ENCODE data around the gene NFATC1. TPM values are rescaled to one million over a fixed set of nuclear protein-coding genes. Genes with fewer than 3 reads are reported as not detected.

The NFATC1 gene
- total RNA-seq, 2 experiments from 2014 or later = 36.9 to 37.1 TPM

DNA sequence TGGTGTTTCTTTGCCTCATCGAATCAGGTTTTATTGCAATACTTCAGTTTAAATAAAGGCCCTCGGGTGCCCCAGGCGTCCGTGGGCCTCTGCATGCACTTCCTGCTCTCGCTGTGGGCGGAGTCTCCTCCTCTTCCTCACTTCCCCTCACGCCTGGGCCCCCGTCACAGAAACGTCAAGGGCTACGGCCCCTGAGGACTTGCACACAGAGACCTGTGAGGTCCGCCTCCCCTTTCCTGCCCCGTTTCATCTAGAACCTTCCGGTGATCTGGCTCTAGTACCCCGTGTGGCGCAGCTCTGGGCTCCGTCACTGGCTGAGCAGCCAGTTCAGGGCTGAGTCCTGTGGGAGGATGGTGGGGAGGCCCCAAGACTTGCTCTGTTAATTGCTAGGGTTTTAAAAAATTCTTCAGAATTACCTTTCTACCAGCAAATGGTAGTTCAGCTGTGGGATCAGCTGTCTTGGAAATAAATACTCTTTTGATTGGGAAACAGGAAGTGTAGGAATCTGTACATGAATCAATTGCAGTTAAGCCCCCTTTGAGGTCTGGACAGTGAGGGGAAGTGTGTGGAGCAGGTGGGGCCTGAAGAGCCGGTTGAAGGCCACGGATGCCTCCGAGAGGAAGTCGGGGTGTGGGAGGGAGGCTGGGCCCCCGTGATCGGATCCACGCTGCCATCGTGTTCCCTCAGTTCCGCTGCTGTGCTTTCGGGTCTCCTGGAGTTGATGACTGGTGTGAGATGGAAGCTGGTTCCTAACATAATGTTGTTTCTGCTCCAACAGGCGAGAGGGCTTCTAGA is 10.2 kb downstream of the NFATC1 start:
- ChIA-PET POLR2A (no interaction called here), CTCF (interaction anchor here (0.9 to 2.2 kb wide), 6 partner anchors 10 to 117 kb away, joined by 3 to 8 read pairs (median 4); partner anchors contain the start of gene NFATC1)
- H3K4me1 Mint-ChIP-seq = peaks cover 54% of the 10 kb centered on the region
- H3K9me3 Mint-ChIP-seq = no peaks in the 10 kb centered on the region
- H3K27ac Mint-ChIP-seq = peak overlapping the region; percentile 94
- peaks cover 29% of the 10 kb centered on the region for H3K36me3 Mint-ChIP-seq (ENCODE audit: low read depth)
- DNase-seq = peak; percentile 91
- no peaks in the 10 kb centered on the region for H3K27me3 Mint-ChIP-seq
- peak overlapping the region; percentile 87 for H3K4me3 Mint-ChIP-seq

DNA sequence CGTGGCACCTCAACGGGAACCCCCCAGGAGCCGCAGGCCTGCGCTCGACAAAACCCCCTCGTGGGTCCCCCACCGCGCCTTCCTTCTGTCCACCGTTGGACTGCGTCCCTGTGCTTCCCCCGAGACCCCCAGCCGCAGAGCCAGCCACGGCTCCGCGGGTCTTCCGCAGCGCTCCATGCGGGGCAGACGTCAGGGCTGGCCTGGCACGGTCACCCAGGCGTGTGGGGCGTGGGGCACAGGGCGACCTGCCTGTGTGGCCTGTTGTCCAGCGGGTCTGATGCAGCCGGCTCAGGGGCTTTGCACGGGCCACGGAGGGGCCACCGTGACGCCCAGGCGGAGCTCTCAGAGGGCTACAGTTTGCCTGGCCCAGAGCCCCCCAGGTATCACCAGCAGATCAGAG is 11.0 kb downstream of the NFATC1 start:
- no peak overlapping the region for H3K27ac Mint-ChIP-seq
- H3K36me3 Mint-ChIP-seq (ENCODE audit: low read depth) = peaks cover 27% of the 10 kb centered on the region
- no peaks in the 10 kb centered on the region for H3K27me3 Mint-ChIP-seq
- H3K4me1 Mint-ChIP-seq = peaks cover 48% of the 10 kb centered on the region
- ChIA-PET POLR2A (no interaction called here), CTCF (interaction anchor here (1.5 to 2.2 kb wide), 3 partner anchors 10 to 116 kb away, joined by 4 to 8 read pairs (median 5); partner anchors contain the start of gene NFATC1)
- H3K9me3 Mint-ChIP-seq = no peaks in the 10 kb centered on the region
- H3K4me3 Mint-ChIP-seq = no peak overlapping the region
- no peak for DNase-seq

DNA sequence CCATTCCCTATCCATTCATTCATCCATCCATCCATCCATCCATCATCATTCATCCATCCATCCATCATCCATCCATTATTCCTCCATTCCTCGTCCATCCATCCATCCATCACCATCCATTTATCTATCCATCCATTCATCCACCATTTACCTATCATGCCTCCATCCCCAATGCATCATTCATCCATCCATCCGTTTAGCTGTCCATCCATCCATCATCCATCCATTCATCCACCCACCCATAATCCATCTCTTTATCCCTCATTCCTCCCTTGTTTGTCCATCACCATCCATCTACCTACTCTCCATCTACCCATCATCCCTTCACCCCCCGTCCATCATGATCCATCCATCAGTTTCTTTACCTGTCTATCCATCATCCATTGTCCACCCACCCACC is 13.6 kb downstream of the NFATC1 start:
- DNase-seq = no peak
- H3K4me1 Mint-ChIP-seq = peaks cover 25% of the 10 kb centered on the region
- no peaks in the 10 kb centered on the region for H3K9me3 Mint-ChIP-seq
- ChIA-PET POLR2A (no interaction called here), CTCF (no interaction called here)
- no peak overlapping the region for H3K27ac Mint-ChIP-seq
- H3K4me3 Mint-ChIP-seq = no peak overlapping the region
- no peaks in the 10 kb centered on the region for H3K27me3 Mint-ChIP-seq
- peaks cover 43% of the 10 kb centered on the region for H3K36me3 Mint-ChIP-seq (ENCODE audit: low read depth)

DNA sequence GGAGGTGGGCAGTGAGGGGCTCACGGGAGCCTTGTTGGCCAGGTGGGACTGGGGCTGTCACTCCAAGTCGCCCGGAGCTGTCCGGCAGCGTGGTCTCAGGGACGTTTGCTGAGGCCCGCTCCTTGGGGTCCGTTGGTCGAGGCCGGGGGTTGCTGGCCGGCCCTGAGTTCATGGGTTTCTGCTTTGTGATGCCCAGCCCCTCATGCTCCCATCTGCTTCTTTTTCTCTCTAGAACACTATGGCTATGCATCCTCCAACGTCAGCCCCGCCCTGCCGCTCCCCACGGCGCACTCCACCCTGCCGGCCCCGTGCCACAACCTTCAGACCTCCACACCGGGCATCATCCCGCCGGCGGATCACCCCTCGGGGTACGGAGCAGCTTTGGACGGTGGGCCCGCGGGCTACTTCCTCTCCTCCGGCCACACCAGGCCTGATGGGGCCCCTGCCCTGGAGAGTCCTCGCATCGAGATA is 14.5 kb downstream of the NFATC1 start:
- no peak for DNase-seq
- Mint-ChIP-seq H3K9me3 (no peaks in the 10 kb centered on the region), H3K27me3 (no peaks in the 10 kb centered on the region), H3K36me3 (ENCODE audit: low read depth) (peaks cover 44% of the 10 kb centered on the region), H3K4me1 (peaks cover 16% of the 10 kb centered on the region), H3K4me3 (no peak overlapping the region), H3K27ac (no peak overlapping the region)
- ChIA-PET CTCF (no interaction called here), POLR2A (no interaction called here)

DNA sequence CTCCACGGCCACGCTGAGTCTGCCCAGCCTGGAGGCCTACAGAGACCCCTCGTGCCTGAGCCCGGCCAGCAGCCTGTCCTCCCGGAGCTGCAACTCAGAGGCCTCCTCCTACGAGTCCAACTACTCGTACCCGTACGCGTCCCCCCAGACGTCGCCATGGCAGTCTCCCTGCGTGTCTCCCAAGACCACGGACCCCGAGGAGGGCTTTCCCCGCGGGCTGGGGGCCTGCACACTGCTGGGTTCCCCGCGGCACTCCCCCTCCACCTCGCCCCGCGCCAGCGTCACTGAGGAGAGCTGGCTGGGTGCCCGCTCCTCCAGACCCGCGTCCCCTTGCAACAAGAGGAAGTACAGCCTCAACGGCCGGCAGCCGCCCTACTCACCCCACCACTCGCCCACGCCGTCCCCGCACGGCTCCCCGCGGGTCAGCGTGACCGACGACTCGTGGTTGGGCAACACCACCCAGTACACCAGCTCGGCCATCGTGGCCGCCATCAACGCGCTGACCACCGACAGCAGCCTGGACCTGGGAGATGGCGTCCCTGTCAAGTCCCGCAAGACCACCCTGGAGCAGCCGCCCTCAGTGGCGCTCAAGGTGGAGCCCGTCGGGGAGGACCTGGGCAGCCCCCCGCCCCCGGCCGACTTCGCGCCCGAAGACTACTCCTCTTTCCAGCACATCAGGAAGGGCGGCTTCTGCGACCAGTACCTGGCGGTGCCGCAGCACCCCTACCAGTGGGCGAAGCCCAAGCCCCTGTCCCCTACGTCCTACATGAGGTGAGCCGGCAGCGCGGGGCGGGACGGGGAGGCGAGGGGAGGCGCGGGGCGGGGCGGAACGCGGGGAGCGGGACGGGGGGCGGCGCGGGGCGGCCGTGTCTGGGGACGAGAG is 15.2 kb downstream of the NFATC1 start:
- DNase-seq = no peak
- H3K4me3 Mint-ChIP-seq = no peak overlapping the region
- no peaks in the 10 kb centered on the region for H3K9me3 Mint-ChIP-seq
- H3K4me1 Mint-ChIP-seq = peaks cover 10% of the 10 kb centered on the region
- no peaks in the 10 kb centered on the region for H3K27me3 Mint-ChIP-seq
- POLR2A ChIA-PET = no interaction called here
- H3K27ac Mint-ChIP-seq = no peak overlapping the region
- CTCF ChIA-PET = no interaction called here
- H3K36me3 Mint-ChIP-seq (ENCODE audit: low read depth) = peaks cover 41% of the 10 kb centered on the region

DNA sequence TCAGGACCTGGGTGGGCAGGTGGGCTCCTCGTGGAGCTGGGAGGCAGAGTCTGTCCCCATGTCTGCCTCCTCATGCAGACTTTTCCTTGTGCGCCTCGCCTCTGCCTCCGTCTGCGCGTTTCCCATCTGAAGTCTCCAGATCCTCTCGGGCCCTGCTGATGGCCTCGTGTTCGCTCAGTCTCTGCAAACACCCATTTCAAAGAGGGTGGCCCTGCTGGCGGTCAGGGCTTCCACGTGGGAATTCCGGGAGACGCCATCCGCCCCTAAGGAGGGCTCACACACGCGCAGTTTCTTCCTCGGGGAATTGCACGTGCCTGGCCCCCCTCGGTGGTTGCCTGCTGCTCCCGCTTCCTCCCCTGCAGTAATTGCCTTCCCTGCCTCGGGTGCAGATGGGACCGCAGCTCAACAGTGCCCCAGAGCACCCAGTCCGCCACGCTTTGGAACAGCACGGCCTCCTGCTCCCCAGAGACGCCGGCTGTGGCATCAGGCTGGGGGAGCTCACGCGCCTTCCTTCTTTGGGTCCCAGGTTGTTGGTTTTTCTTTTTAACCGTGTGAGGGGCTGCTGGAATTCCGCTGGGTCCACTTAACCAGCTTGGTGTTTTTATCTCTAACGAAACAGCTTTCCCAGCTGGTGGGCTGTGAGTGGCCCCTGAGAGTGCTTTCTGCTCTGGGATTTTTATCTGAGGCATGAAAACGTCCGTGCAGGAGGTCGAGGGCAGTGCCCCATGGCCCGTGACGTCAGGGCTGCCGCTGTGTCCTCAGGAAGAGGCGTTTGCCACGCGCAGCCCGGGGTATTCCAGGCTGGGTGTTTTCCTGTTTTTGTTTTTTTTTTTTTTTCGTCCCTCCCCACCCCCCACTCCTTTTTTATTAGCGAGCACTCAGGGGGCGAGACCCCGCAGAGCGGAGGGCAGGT is 16.1 kb downstream of the NFATC1 start:
- DNase-seq = no peak
- Mint-ChIP-seq H3K9me3 (no peaks in the 10 kb centered on the region), H3K27ac (no peak overlapping the region), H3K36me3 (ENCODE audit: low read depth) (peaks cover 34% of the 10 kb centered on the region), H3K4me3 (no peak overlapping the region), H3K4me1 (peaks cover 5% of the 10 kb centered on the region), H3K27me3 (no peaks in the 10 kb centered on the region)
- POLR2A ChIA-PET = no interaction called here
- CTCF ChIA-PET = no interaction called here

DNA sequence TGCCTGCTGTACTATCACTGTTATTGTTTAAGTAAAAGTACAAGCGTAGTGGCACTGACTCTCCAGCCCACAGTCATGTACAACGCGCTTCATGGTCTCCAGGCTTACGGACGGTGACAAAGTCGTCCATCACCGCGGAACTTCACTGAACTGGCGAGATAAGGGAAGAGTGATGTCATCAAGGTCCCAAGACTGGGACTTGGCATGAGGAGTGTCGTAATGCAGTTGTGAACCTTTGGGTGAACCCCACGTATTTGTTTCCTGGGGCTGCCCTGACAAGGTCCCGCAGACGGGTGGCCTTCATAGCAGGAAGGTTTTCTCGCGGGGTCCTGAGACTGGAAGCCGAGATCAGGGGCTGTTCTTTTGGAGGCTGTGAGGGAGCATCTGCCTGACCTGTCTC is 17.3 kb downstream of the NFATC1 start:
- no peak for DNase-seq
- ChIA-PET POLR2A (no interaction called here), CTCF (no interaction called here)
- H3K36me3 Mint-ChIP-seq (ENCODE audit: low read depth) = peaks cover 32% of the 10 kb centered on the region
- peaks cover 2% of the 10 kb centered on the region for H3K4me1 Mint-ChIP-seq
- H3K27me3 Mint-ChIP-seq = no peaks in the 10 kb centered on the region
- H3K4me3 Mint-ChIP-seq = no peak overlapping the region
- H3K27ac Mint-ChIP-seq = no peak overlapping the region
- no peaks in the 10 kb centered on the region for H3K9me3 Mint-ChIP-seq

DNA sequence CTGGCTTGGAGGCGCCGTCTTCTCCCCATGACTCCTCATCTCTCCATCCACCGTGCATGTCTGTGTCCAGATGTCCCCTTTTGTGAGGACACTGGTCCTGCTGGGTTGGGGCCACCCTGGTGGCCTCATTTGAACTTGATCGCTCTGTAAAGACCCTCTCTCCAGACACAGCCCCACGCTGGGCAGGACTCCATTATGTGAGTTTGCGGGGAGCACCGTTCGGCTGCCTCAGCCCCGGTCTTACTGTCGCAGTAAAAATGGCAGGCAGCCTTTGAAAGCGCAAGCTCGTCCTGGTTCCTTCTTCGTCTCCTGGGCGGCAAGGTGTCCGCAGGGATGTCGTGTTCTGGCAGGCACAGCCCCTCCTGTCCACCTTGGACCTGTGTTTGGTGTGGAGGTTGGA is 17.7 kb downstream of the NFATC1 start:
- H3K4me3 Mint-ChIP-seq = no peak overlapping the region
- CTCF ChIA-PET = interaction anchor here (1.1 kb wide), 1 partner anchor 9 kb away, joined by 3 read pairs; no protein-coding TSS in a partner anchor
- POLR2A ChIA-PET = no interaction called here
- peaks cover 2% of the 10 kb centered on the region for H3K4me1 Mint-ChIP-seq
- no peak overlapping the region for H3K27ac Mint-ChIP-seq
- no peak for DNase-seq
- no peaks in the 10 kb centered on the region for H3K27me3 Mint-ChIP-seq
- H3K36me3 Mint-ChIP-seq (ENCODE audit: low read depth) = peaks cover 32% of the 10 kb centered on the region
- no peaks in the 10 kb centered on the region for H3K9me3 Mint-ChIP-seq

DNA sequence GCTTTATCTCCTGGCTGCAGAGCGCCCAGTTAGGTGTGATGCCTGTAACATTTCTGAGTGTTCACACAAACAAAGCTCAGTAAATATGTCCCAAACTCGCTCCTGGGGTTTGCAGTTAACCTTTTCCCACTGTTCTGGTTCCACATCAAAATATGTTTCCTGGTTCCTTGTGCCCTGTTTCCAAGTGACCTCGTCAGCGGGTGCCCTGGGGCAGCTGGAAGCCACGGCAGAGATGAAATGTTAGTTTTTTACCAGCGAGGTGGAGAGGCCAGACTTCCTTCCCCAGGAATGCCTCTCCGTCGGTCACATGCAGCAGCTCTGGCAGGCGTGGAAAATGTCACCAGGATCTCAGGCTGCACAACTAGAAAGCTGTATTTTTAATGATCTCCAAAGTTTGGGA is 18.2 kb downstream of the NFATC1 start:
- Mint-ChIP-seq H3K4me1 (peaks cover 2% of the 10 kb centered on the region), H3K36me3 (ENCODE audit: low read depth) (peaks cover 32% of the 10 kb centered on the region), H3K27ac (no peak overlapping the region), H3K4me3 (no peak overlapping the region), H3K9me3 (no peaks in the 10 kb centered on the region), H3K27me3 (no peaks in the 10 kb centered on the region)
- no peak for DNase-seq
- ChIA-PET POLR2A (no interaction called here), CTCF (interaction anchor here (0.9 to 1.1 kb wide), 2 partner anchors 9 to 12 kb away, joined by 3 read pairs; no protein-coding TSS in a partner anchor)

DNA sequence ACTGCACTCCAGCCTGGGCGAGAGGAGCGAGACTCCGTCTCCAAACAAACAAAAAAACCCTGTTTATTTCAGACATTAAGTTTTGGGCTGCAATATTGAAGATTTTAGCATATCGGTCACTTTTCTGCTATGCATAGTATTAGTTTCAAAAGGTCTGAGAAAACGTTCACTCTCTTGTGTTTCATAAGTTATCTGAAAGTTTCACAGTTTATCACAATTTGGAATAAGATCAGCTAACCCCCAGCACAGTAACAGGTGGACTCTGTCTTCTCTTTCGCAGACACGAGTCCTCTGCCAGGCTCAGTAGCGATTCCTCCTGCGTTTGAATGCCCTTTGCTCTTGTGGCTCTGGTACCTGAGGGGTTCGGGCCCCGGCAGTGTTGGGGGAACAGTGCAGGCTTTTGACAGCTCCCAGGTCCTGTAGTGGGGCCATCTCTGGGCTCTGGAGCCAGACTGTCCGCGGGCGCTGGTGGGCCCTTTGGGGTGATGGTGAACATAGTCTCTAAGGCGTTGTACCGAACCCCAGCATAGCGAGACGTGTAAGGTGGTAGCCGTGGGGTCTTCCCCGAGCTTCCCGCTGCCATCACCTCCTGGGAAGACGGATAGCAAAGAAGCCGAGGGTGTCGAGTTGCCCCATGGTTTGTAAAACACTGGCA is 20.4 kb downstream of the NFATC1 start:
- ChIA-PET CTCF (no interaction called here), POLR2A (no interaction called here)
- Mint-ChIP-seq H3K4me1 (peaks cover 2% of the 10 kb centered on the region), H3K9me3 (no peaks in the 10 kb centered on the region), H3K4me3 (no peak overlapping the region), H3K27ac (no peak overlapping the region), H3K36me3 (ENCODE audit: low read depth) (peaks cover 27% of the 10 kb centered on the region), H3K27me3 (no peaks in the 10 kb centered on the region)
- no peak for DNase-seq

DNA sequence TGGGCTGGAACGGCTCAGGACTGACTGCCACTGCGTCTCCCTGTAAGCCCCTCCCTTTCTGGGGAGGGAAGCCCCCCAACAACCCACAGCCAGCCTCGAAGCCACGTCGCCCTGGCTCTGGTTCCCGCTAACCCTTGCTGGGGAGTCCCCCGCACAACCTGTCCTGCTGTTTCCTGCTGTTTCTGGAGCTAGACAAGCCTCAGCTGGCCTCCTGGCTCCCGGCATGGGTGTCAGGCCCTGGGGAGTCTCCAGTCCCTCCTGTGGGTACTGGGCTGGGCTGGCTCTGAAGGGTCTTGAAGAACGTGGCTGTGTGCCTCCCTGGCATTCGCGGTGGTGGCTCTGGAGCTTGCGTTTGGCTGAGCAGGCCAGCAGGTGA is 20.9 kb downstream of the NFATC1 start:
- no peaks in the 10 kb centered on the region for H3K27me3 Mint-ChIP-seq
- H3K27ac Mint-ChIP-seq = no peak overlapping the region
- ChIA-PET POLR2A (no interaction called here), CTCF (no interaction called here)
- no peaks in the 10 kb centered on the region for H3K9me3 Mint-ChIP-seq
- DNase-seq = no peak
- peaks cover 27% of the 10 kb centered on the region for H3K36me3 Mint-ChIP-seq (ENCODE audit: low read depth)
- peaks cover 2% of the 10 kb centered on the region for H3K4me1 Mint-ChIP-seq
- H3K4me3 Mint-ChIP-seq = no peak overlapping the region

DNA sequence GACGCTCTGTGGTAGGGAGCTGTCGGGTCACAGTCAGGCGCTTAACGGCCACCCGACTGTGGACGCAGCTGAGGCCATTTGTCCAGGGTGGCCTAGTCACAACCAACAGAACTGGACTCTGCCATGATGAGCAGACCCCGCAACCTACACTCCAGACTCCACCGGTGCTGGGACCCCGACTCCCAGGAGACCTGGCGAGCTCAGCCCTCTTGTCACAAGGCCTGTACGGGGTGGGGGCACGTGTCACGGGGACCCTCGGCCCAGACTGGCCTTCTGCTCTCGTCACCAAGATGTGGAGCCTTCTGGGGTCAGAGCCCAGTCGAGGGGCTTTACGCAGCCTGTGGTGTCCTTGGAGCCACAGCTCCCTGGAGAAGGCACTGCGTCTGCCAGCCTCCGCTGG is 22.5 kb downstream of the NFATC1 start:
- no peak overlapping the region for H3K4me3 Mint-ChIP-seq
- H3K27me3 Mint-ChIP-seq = no peaks in the 10 kb centered on the region
- ChIA-PET POLR2A (no interaction called here), CTCF (interaction anchor here (1.0 kb wide), 1 partner anchor 13 kb away, joined by 5 read pairs; no protein-coding TSS in a partner anchor)
- H3K27ac Mint-ChIP-seq = no peak overlapping the region
- DNase-seq = no peak
- H3K36me3 Mint-ChIP-seq (ENCODE audit: low read depth) = peaks cover 17% of the 10 kb centered on the region
- no peaks in the 10 kb centered on the region for H3K9me3 Mint-ChIP-seq
- H3K4me1 Mint-ChIP-seq = no peaks in the 10 kb centered on the region

Data from activated CD4-positive, alpha-beta T cell treated with anti-CD3 and anti-CD28 coated beads, Interleukin-2, amount 10 ng/mL, durations not matched to agents 7 days and 5 days (primary cell).